Fibroblast of villous mesenchyme (primary cell): Measurements from ENCODE around the gene KIRREL3. TPM values are rescaled to one million over a fixed set of nuclear protein-coding genes. Genes with fewer than 3 reads are reported as not detected.

Experiments
- DNase-seq: peaks from one replicate; pipeline ENCODE4 v3.0.0-alpha.2; 2010; ENCODE audit warnings: low read depth
- H3K4me3 ChIP-seq: 2 replicates; pipeline ENCODE4 v1.5.1; 2011; ENCODE audit warnings: low read depth, mild to moderate bottlenecking, low read length
- total RNA-seq: library from RNA; depleted of rRNA; stranded (reverse); fragments of >200 nt; gene quantifications from 2 replicates; pipeline ENCODE4 v1.2.3, GENCODE V29; 2012
- TF ChIP-seq, protein P1 (sequence below): IDR thresholded peaks from 2 replicates; pipeline ENCODE4 v1.5.1; 2012; ENCODE audit warnings: low read depth, mild to moderate bottlenecking, low read length; ENCODE audit not compliant: insufficient read depth

The KIRREL3 gene
- total RNA-seq, 1 donor = 9.9 TPM

- no peak overlapping the region for H3K4me3 ChIP-seq
- DNase-seq = no peak
- TF ChIP-seq, protein P1, sequence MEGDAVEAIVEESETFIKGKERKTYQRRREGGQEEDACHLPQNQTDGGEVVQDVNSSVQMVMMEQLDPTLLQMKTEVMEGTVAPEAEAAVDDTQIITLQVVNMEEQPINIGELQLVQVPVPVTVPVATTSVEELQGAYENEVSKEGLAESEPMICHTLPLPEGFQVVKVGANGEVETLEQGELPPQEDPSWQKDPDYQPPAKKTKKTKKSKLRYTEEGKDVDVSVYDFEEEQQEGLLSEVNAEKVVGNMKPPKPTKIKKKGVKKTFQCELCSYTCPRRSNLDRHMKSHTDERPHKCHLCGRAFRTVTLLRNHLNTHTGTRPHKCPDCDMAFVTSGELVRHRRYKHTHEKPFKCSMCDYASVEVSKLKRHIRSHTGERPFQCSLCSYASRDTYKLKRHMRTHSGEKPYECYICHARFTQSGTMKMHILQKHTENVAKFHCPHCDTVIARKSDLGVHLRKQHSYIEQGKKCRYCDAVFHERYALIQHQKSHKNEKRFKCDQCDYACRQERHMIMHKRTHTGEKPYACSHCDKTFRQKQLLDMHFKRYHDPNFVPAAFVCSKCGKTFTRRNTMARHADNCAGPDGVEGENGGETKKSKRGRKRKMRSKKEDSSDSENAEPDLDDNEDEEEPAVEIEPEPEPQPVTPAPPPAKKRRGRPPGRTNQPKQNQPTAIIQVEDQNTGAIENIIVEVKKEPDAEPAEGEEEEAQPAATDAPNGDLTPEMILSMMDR = no peak
These were observed 478.4 kb downstream of the KIRREL3 start for GRCh38 chr11:126522152-126522551.

DNA sequence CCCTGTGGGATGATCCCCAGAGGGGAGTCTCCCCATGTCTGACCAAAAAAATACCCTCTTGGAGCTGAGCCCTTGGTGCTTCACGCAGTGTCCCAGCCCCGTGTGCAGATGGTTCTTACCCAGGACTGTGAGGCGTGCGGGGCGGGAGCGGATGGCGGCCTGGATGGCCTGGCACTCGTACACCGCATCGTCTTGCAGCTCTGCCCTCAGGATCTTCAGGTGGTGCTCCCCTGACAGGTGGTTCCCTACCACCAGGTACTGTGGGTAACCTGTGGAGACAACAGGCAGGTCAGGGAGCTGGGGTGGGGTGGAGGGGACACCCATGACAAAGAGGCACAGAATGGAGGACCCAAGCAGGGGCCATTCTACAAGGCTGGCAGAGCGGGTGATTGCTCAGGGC, 479.4 kb downstream of the KIRREL3 start:
- TF ChIP-seq, protein P1 = no peak
- no peak overlapping the region for H3K4me3 ChIP-seq
- DNase-seq = no peak

GRCh38 chr11:126519764-126520734, 480.5 kb downstream of the KIRREL3 start:
- no peak for DNase-seq
- no peak overlapping the region for H3K4me3 ChIP-seq
- TF ChIP-seq, protein P1 = no peak

DNA sequence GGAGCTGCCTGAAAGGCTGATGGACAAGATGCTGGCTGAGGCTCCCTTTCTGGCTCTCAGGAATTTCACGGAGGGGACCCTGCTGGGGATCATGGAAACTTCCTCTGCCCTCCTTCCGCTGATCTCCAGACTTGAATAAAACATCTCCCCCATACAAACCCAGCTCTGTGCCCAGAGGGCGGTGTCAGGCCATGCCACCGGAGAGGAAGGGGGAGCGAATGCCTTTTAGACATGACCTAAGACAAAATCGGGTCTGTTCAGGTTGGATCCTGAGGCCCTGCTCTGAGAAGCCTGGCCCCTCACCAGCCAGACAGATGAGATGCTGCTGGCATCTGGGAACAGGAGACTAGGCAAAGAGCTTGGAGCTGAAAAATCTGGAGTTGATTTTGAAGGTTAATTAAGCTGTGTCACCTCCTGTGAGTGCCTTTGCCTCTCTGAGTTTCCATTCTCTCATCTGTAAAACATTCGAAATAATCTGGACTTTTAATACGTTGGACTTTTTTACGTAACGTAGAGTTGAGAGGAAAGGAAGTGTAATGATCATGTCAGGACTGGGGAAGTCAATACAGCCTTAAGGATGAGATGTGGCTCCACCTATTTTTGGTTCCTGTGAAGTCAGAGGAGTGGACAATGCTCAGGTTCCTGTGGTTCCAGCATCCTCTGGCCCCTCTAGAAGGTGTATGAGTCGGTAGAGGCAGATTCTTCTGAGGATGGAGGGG, 481.4 kb downstream of the KIRREL3 start:
- no peak for DNase-seq
- H3K4me3 ChIP-seq = no peak overlapping the region
- TF ChIP-seq, protein P1 = no peak

GRCh38 chr11:126518071-126518971, 482.2 kb downstream of the KIRREL3 start:
- no peak for DNase-seq
- H3K4me3 ChIP-seq = no peak overlapping the region
- TF ChIP-seq, protein P1 = no peak

DNA sequence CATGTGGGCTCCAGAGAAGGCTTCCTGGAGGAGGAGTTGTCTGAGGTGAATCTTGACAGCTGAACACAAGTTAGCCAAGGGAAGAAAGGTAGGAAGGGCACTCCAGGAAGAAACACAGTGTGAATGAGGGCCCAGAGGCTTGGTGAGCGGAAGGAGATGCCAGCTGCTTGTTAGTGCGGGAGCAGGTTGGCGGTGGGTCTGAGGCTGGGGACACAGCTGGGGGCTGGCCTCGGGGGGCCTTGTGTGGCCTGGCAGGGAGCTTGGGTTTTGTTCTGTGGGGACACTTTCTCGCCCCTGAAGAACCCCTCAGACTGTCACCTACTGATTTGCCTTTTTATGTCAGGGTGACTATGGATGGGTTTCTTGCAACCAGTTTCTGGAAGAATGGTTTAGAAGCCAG, 485.1 kb downstream of the KIRREL3 start:
- H3K4me3 ChIP-seq = no peak overlapping the region
- DNase-seq = no peak
- TF ChIP-seq, protein P1 = no peak
